AG08396 (cell line): ENCODE data around the gene VCX2.
"Not testable (repeated sequence)": the region's sequence is repeated elsewhere in the genome, so short reads cannot be mapped to it uniquely, and the experiment has no call there.

Experiments
- DNase-seq: peaks from one replicate; pipeline ENCODE4 v3.0.0; 2012; ENCODE audit warnings: low spot score, mixed read lengths

Gene VCX2

GRCh38 chrX:8171169-8171568 is at the start of gene VCX2:
TSS of gene VCX2 (minus strand) at chrX:8171267. CDS start at chrX:8170643, 624 bp downstream.
- not testable (repeated sequence) for DNase-seq

- no peak for DNase-seq
Measured at GRCh38 chrX:8204943-8205342, 33.9 kb upstream of the VCX2 start.

DNA sequence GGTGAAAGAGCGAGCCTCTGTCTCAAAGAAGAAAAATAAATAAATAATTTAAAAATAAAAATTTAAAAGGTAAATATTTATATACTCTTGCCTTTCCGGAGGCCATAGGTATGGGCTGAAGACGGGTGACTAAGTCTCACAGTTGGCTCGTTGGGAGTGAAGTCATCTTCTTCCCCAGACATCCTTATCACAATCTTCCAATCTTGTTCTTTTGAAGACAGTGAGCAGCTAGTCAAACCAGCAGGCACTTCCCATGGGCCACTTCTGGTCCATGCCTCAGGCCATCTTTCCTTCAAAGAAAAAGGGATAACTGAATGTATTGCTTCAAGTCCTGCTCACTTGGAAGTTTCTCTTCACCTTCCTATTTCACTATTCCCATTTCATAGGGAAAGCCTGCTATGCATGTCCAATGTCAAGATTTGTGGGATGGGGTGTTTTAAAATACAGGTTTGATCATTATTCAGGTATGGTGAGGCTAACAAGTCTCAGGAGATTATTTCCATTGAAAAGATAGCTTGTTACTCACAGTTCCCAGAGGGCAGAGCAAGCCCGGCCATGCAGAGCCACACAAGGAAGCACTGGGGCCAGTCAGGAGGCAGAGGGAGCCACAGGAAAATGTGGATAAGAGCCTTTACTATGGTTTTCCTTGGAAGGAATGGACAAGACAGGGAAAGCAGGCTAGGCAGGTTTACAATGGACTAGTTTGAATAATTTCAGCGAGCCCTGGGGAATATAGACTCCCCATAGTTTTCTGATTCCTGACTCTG is 33.3 kb upstream of the VCX2 start:
- no peak for DNase-seq

- DNase-seq, result no peak
Measured at GRCh38 chrX:8201896-8202331, 30.8 kb upstream of the VCX2 start.

GRCh38 chrX:8196776-8197175 is 25.7 kb upstream of the VCX2 start:
- no peak for DNase-seq

DNA sequence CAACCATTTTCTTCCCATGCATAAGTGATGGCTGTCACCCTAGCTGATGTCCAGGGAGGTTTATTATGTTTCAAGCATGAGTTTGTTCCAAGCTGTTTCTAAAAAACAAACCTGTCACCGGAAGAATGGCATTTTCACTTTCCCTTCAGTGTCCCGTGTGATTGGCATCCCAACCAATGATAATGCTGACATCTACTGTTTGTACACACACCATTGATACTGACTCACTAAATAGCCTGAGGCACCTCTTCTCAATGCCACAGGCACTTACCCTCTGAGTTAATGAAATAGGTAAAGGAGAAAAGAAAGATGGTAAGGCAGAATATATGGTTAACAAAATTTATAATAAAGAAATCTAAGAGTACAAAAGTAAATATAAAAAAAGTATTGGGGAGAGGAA is 23.1 kb upstream of the VCX2 start:
- no peak for DNase-seq

DNA sequence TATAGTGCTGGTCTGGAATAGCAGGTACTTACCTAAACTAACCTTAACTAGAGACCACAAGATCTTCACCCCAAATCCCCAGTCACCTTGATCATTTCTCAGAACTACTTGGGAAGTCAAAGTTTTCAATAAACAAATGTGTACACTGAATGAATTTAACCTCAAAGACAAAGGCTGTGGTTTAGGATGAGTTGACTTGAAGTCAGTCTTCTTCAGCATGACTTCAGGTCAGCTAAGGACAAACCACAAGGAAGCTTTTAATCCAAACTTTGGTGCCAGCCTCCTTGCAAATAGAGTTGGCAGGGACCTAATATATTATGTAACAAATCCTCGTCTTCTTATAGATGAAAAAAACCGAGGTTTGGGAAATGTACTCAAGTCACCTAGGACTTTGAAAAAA is 21.2 kb upstream of the VCX2 start:
- no peak for DNase-seq

GRCh38 chrX:8191022-8191421 is 20.0 kb upstream of the VCX2 start:
- no peak for DNase-seq

GRCh38 chrX:8190341-8190830 is 19.3 kb upstream of the VCX2 start:
- DNase-seq, result no peak

DNA sequence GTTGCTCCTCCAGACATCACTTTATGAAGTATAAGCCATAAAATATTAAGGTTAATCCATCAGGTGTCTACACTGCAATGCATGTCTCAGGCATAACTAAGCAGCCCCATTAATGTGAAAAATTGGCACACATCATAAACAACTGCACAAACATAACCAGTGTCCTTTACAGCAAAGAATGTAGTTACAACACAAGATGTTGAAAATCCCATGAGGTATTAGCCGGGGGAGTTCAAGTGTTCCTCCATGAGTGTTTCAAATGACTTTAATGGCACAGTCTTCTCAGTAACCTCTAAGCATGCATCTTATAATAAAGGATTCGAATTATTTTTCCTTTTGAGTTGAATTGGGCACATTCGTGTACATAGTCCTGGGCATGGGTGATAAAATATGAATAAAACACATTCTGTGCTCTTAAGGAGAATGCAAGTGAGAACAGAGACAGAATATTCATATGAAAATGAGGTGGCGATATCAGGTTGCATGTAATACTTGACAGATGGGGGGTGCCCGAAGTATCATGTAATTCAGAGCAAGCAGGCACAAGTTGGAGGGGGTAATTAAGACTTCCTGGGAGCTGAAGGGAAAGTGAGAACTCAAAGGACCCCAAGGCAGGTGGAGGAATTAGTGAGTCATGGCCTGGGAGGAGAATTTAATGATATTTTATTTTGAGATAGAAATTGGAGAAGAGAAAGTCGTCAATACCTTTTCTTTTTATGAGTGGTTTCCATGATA is 18.2 kb upstream of the VCX2 start:
- DNase-seq, result no peak

DNA sequence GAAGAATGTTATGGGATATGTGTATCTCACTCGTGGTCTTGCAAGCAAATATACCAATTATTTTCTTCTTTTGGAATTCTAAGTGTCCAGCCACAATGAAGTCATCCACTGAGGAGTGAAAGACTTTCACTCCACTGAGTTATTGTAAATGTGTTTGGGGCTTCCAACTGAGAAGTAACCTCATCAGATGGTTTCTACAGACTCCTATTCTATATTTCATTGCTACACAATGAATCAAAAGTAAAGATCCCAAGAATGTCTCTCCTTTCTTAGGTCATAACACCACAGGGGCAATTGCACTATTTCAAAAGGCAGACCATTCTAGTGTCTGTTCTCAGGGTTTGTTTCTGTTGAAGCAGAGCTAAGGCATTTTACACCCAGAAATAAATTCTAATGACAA is 12.3 kb upstream of the VCX2 start:
- no peak for DNase-seq

- no peak for DNase-seq
Measured at GRCh38 chrX:8179656-8180055, 8.6 kb upstream of the VCX2 start.

DNA sequence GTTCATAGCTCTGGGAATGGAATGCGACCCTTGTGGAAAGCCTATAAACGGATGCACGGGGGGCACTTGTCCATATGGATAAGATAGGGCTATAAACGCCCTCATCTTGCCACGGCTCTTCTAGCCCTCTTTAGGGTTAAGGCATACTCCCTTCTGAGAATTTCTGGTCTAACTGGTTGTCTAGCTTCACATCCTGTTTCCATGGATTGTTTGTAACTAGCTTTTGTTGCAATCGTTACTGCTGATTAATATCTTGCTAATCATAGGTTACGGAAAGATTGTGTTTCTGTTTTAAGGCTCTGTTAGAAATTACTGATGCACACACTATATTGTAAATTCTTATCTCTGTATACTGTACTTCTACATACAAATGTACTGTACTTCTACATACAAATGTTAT is 17.1 kb downstream of the VCX2 start:
- DNase-seq, result not testable (repeated sequence)

DNA sequence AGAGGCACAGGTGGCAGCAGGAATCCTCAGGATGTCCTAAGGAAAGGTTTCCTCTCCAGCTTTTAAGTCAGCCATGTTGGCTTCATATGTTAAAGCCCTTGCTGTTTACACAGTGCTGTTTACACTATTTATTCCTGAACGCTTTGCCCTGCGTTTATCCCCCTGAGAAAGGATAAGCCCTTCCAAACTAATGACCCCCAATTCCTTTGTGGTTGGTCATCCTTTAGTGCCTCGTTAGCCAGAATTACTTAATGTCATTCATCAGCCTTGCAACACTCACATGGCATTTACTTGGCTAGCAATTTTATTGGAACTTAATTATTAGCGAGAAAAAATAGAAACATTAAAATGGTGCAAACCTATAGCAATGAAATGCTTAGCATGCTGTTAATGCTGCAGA is 23.8 kb downstream of the VCX2 start:
- DNase-seq, result no peak

DNA sequence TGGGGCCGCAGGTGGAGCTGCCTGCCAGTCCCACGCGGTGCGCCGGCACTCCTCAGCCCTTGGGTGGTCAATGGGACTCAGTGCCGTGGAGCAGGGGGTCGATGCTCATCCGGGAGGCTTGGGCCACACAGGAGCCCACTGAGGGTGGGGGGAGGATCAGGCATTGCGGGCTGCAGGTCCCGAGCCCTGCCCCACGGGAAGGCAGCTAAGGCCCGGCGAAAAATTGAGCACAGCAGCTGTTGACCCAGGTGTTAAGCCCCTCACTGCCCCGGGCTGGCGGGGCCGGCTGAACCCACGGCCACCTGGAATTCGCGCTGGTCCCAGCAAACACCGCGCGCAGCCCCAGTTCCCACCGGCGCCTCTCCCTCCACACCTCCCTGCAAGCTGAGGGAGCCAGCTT is 26.1 kb downstream of the VCX2 start:
- no peak for DNase-seq

DNA sequence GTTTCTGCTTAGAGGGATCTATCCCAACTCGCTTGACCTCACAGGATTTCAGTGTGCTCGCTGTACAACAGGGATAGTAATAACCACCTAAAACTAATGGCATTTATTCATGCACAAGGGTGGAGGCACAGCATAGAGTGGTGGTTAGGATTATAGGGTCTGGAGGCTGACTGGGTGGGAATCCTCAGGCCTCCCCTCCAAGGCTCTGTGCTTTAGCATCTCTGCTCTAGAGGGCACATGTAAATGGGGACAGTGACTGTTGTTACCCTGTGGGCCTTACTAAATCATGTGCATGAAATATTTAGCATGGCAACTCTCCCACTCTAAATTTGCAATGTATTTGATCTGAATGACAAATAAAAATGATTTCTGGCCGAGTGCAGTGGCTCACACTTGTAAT is 29.2 kb downstream of the VCX2 start:
- DNase-seq, result no peak

DNA sequence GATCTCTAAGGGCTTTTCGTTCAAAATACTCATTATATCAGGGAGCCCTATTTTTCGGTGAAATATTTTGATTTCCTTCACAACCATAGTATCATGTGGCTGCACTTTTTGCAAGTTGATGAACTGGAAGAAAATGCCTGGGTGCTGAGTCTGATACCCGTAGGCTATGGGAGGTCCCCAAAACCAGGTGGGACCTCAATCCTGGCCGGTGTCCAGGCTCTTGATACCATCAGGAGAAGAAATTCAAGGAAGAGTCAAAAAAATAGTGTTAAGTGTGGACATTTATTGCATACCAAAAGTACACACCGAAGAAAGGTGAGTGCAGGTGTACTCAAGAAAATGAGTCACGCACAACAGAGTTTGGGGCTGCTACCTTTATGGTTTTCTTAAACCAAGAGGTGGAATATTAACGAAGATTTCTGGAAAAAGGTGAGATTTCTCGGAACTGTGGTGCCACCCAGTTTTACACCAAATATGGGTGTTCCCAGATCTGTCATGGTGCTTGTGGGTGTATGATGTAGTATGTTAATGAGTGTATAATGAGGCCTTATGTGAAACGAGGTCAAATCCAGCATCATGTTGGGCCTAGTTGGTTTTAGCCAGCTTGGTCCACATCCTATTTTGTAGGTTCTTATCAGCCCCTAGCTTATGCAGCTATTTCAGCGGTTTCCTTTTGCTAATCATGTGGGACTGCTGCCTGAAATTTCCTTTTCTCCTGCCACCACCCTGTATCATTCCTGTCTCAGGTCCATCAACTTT is 29.9 kb downstream of the VCX2 start:
- no peak for DNase-seq

DNA sequence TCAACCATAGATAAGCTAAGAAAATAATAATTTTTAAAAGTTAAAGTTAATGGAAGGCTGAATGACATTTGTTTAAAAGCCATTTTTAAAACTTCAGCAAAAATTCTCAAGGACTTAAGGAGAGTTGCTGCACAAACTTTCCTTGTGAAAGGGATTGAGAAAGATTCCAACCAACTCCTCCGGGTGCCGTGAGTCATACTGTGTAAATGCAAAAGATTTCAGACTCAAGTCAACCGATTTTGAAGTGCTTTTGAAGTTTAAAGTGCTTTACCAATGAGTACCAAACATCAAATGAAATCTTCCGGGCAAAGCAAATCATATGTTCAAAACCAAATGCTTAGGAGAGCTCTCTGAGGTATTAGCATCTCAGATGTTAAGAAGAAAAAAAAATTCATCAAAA is 31.4 kb downstream of the VCX2 start:
- DNase-seq, result no peak

GRCh38 chrX:8138252-8138651 is 32.8 kb downstream of the VCX2 start:
- DNase-seq, result no peak

- no peak for DNase-seq
Measured at GRCh38 chrX:8126648-8127047, 44.4 kb downstream of the VCX2 start.

DNA sequence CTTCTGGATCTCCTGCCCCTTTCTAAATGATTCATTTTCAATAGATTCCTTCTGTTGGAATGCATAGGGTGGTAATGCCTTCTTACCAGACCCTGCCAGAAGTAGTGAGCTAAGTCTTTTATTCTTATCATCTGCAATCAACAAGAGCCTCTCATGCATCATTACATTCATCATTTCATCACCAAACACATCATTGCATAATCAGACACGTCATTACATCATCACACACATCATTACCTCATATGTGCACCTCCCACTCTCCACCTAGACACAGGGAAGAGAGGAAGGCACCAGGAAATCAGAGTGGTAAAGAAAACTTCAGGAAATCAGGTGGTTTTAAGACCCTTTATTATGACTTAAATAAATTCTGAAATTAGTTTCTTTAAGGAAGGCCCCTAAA is 45.0 kb downstream of the VCX2 start:
- no peak for DNase-seq

- no peak for DNase-seq
Measured at GRCh38 chrX:8125566-8125965, 45.5 kb downstream of the VCX2 start.

DNA sequence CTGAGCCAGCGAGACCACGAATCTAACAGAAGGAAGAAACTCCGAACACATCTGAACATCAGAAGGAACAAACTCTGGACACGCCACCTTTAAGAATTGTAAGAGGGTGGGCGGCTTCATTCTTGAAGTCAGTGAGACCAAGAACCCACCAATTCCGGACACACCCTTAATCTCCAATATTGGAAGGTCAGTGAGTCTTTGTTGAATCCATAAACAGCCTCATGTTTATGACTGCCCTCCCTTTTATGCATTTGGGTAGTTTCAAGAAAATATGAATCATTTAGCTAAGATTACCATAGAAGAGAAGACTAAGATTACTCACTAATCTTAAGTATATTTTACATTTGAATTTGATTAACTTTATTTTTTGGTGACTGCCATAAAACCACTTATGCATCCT is 48.5 kb downstream of the VCX2 start:
- no peak for DNase-seq
